ENCODE measurements around the gene PUM2.
"Not testable (repeated sequence)": the region's sequence is repeated elsewhere in the genome, so short reads cannot be mapped to it uniquely, and the experiment has no call there.

PUM2 gene

DNA sequence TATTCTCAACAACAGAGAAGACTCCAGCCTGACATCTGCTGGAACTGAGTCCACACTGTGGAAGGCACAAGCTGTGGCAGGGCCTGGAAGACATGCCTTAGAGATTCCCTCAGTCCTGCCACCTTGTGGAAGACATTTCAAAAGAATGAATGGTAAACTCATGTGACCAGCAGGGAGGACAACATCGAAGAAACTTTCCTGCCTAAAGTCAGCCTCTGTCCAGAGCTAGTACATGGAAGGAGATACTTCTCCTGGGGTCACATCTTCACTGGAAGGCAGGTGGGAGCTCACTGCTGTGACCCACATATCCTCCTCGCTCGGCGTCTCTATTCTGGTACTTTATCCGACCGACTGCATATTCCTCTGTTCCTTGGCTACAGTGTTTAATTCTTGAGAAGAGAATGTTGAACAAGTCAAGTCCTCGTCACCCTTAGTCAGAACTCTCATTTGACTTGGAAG, 59.5 kb downstream of the PUM2 start:
- DNase-seq (ENCODE audit: low read depth, low spot score): no peak

DNA sequence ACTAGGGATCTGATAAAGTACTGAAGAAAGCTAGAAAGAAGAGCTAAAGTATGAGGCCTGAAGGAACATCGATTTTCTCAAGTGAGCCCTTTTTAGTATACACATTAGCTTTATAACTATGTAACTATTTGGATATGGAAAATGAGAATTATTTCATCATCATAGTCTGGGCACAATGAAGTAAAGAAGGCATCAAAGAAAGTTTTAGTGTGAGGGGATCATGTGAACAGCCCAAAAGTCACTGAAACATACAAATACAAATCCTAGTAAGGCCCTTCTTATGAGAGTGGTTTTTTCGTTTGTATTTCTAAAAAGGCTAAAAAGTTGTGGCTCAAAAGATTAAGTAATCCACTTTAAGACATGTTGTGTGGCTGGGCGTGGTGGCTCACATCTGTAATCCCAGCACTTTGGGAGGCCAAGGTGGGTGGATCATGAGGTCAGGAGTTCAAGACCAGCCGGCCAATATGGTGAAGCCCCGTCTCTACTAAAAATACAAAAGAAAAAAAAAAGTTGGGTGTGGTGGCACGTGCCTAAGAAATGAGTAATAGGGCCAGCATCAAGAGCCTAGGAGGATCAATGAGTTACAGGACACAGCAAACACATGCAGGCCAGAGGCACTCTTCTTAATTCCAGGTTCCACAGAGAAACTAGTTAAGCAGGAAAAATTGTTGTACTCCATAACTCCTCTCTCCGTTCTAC, 61.9 kb downstream of the PUM2 start:
- no peak for DNase-seq (ENCODE audit: low read depth, low spot score)

DNA sequence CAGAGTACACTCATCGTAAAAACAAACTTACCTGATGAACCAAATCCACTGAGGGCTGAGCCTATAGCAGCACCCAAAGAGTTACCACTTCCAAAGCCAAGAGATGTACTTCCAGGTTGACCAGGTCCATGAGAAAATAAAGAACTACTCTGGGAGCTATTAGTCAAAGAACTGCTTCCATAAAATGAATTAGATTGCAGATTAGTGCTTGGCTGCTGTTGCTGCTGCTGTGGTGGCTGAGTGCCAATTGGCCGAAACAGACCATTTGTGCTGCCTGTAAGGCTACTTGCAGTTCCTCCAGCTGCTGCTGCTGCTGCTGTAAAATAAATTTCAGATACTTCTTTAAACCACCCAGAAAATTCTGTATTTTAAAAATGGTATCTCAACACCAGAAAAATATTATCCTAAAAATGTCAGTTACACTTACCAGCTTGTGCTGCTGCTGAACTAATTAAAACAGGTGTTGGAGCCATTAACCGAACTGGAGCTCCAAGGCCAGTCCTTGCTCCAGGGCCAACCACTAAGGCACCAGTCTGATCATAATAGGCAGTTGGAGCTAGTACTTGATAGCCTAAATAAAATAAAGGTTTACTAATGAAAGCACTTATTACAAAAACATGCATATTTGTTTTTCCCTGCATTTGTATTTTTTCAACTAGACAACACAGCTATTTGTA, 67.6 kb downstream of the PUM2 start:
- DNase-seq (ENCODE audit: low read depth, low spot score): no peak

DNA sequence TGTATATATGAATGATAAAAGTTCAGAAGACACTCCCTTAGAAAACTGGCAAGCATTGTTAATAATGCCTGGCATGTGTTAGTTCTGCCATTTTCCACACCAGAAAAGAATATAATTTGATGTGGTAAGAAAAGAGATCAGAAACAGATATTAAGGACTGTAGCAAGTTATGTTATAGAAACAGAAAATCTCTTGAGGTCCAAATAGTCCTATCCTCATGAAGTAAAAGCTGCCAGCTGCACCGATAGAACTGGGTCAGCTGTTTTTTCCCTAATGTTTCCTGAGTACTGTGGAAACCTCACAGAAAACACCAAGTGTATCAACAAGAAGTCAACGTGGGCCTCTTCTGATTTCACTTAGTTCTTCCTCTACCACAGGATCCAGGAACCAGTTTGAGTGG, 68.8 kb downstream of the PUM2 start:
- no peak for DNase-seq (ENCODE audit: low read depth, low spot score)

DNA sequence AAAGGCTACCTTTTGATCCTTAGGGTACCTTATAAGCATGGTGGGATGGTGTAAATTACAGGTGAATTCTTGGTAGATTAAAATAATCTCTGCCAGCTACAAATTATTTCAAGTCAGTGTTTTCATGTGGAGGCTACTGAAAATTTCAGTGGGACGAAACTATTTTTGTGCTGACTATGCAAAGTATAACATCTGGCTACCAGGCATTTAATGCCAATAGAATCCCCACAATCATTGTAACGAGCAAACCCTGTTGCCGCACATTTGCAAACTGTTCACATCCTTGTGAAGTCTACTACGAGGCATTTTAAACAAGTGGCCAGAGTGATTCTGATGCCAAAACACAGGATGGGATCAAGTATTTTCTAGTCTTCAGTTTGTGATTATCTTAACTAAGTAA, 77.6 kb downstream of the PUM2 start:
- DNase-seq (ENCODE audit: low read depth, low spot score): no peak

DNA sequence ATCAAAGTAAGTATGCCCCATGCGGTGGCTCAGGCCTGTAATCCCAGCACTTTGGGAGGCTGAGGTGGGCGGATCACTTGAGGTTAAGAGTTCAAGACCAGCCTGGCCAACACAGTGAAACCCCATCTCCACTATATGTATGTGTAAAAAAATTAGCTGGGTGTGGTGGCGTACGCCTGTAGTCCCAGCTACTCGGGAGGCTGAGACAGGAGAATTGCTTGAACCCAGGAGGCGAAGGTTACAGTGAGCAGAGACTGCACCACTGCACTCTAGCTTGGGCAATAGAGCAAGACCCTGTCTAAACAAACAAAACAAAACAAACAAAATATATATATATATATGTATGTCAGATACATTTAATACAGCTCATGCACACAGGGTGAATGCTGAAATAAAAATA, 82.3 kb downstream of the PUM2 start:
- not testable (repeated sequence) for DNase-seq (ENCODE audit: low read depth, low spot score)

DNA sequence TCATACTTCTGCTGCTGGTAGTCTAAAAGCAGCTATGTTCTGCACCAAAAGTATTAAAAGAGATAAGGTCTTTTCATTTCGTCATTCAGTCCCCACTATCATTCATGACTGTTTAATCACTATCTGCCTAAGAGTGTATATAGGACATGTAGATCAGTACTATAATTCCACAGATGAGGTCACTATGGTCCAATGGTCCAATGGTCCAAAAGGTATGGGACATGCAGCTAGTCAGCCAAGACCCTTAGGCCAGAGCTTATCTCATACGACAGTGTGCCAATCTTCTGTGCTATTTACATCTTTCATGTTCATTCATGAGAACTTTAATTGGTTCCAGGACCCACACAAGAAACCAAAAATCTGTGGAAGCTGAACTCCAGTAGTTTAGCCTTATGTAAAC, 83.1 kb downstream of the PUM2 start:
- no peak for DNase-seq (ENCODE audit: low read depth, low spot score)

DNA sequence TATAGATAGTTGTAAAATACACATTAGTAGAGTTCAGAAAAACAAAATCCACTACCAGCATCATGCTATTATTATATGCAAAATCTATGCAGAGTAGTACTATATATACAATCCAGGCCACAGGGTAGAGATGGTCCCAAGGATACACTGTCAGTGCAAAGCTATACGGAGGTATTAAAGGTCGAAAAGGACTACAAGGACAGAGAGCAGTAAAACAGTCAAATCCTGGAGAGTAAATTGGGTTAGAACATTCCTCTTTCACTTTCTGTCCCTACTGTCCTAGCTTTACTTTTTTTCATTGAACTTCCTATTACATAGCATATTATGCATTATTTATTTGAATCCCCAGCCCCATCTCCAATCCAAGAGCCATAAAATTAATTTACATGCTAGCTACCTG, 86.0 kb downstream of the PUM2 start:
- no peak for DNase-seq (ENCODE audit: low read depth, low spot score)

DNA sequence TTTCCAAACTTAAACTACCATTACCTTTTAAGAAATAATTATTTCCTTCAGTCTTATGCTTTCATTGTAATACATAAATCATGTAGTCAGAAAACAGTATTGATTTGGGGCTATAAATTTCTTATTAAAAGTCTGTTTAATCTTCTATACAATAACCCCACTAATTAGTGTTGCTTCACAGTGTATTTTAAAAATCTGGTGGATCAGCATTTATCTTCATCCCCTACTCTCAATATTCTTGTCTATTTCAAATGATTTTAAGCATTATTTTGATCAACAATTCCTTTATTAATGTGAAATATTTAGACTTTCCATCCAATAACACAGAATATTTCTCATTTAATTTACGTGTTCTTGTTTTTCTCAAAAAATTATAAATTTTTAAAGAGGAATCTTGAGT, 93.2 kb downstream of the PUM2 start:
- no peak for DNase-seq (ENCODE audit: low read depth, low spot score)

DNA sequence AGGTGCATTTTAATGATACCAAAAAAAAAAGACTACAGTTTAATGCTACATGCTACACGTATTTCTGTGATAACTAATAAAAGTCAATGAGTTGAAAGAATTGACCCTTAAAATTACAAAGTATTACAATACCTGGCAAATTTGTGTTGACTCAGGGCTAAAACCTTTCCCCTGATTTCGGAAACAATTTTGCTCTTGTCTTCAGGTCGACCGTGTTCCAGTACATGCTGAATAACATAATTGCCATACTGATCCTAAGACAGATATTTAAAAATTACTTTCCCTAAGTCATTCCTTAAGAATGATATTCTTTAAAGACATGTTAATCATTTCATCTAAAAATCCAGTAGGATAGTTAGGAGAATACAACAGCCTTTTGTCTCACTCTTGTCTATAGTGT, 95.9 kb downstream of the PUM2 start:
- no peak for DNase-seq (ENCODE audit: low read depth, low spot score)

DNA sequence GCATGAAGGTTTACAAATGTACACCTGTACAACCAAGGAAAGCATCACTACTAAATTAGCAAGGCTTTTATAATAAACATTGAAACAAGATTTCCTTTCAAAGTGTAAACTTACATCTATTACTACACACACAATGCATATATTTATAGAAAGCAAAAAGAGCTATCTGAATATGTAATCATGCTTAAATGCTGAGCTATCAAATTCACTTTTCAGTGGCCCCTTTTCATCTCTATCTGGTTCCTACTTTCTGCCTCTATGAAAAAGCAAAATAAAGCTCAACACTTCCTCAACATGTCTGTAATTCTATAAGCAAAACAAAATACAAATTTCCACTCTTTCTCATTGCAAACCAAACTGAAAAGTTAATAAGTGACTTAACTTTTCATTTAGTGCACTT, 100.2 kb downstream of the PUM2 start:
- DNase-seq (ENCODE audit: low read depth, low spot score): no peak

DNA sequence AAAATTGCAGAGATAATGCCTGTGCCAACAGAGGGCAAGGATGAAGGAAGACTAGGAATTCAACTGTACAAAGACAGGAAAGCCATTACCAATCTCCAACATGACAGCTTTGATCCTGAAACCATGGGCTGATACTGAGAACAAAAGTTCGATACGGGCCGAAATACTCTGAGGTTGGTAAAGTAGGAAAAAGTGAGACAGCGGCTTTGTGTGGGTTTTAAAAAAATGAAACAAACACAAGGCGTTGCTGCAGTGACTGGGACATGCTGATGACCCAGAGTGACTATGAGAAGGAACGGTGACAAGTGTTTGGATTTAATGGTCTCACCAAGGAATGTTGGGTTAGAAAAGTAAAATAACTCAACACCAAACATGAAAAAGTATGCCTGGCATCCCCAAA, 101.5 kb downstream of the PUM2 start:
- no peak for DNase-seq (ENCODE audit: low read depth, low spot score)

DNA sequence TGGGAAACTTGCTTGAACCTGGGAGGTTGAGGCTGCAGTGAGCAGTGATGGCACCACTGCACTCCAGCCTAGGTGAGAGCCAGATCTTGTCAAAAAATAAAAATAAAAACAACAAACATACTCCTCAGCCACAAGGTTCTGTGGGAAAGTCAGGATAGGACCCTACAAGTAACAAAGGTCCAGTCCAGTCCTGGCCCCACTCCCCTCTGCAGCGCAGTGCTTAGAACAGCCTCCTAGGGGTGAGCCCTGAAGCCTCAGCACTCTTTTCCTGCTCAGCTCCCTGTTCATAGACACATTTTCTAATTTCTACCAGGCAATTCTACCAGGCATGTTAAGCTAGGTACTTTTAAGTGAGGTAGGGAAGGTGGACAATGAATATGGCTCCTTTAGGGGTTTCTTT, 103.6 kb downstream of the PUM2 start:
- no peak for DNase-seq (ENCODE audit: low read depth, low spot score)

DNA sequence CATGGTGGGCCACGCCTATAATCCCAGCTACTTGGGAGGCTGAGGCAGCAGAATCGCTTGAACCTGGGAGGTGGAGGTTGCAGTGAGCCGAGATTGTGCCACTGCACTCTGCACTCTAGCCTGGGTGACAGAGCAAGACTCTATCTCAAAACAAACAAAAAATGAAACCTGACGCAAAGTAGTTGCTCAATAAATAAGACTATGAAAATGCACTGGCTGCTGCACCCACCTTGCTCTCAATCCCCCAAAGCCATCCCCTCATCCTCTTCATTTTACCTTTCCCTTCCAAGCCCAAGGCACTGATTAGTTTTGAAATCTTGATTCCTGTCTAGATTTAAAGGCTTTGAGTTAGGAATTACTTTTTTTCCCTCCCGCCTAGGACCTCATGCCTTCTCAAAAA, 107.0 kb downstream of the PUM2 start:
- not testable (repeated sequence) for DNase-seq (ENCODE audit: low read depth, low spot score)

DNA sequence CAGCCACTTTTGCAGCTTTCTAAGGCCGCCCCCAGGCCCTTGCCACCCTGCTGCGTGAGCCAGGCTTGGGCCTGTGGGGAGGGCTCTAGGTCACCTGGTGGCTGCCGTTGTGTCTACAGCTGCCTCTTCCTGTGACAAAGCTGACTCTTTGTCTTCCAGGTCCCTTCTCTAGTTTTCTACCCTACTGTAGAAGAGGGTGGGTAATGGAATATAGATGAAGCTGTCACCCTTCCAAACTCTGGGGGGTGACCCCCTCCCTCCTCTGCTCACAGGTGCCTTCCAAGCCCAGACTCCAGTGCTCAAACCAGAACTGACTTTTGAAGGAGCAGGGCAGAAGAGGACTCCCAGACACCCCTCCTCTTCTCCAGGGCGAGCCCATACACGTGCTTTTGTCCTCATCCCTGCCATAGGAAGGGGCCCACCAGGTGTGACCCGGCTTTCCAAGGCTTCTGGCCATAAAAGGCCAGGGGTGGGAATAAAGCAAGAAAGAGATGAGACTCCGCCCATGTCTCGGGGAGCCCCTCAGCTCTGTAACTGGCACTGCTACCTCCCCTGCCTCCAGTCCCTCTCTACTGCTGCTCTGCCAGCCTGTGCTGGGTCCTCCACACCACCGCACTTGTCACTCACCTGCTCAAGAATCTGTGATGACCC, 107.8 kb downstream of the PUM2 start:
- no peak for DNase-seq (ENCODE audit: low read depth, low spot score)

DNA sequence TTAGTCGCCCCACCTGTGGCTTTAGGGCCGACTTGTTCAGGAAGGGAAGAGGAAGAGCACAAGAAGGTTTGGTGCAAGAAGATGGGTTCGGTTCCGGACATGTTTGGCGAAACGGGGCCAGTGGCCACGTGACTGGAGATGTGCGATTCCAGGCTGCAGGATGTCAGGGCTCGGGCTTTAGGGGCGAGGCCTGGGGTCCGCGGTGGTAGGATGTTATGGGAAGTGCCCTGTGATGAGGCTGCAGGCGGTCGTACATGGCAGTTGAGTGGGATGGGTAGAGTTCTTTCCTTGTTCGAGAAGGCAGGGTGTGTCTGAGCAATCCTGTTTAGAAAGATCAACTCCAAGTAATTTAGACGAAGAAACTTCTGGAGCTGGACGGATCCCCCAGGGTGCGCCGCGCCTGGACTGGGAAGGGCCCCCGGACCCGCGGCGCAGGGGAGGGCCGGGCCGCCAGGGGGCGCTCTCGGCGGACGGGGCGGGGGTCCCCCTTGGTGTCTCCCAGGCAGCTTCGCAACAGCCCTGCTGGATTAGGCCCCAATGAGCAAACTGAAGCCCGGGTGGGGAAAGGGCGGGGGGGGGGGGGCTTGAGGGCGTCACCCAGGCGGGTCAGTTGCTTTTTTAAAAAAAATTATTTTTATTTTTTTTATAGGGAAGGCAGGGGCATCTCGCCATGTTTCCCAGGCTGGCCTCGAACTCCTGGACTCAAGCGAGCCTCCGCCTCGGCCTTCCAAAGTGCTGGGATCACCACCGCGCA, 108.5 kb downstream of the PUM2 start:
- DNase-seq (ENCODE audit: low read depth, low spot score): no peak

DNA sequence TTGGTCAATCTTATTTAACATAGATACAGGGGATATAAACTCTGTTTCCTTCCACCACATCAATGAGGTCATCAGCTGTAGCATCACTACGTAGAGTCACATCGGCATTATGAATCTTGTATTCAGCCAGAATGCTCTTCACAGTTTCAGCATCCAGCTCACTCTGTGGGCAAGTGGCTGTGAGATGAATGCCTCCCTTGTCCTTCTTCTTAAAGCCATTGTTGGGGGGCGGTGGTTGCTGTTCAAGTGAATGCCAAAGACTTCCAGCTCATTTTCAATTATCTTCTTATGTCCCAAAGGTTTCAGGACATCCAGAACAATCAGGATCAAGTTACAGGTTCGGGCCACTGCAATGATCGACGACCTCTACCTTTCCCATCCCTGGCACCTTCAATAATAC, 110.4 kb downstream of the PUM2 start:
- DNase-seq (ENCODE audit: low read depth, low spot score): not testable (repeated sequence)

DNA sequence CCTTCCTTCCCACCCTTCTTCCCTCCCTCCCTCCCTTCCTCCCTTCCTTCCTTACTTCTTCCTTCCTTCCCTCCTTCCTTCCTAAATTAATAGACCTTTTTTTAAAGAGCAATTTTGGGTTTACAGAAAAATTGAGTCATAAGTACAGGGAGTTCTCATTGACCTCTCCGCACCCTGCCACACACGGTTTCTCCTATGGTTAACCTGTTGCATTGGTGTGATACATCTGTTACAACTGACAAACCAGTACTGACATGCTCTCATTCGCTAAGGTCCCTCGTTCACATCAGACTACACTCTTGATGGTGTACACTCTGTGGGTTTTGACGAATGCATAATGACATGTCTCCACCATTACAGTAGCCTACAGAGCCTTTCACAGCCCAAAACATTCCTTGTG, 114.1 kb downstream of the PUM2 start:
- no peak for DNase-seq (ENCODE audit: low read depth, low spot score)

DNA sequence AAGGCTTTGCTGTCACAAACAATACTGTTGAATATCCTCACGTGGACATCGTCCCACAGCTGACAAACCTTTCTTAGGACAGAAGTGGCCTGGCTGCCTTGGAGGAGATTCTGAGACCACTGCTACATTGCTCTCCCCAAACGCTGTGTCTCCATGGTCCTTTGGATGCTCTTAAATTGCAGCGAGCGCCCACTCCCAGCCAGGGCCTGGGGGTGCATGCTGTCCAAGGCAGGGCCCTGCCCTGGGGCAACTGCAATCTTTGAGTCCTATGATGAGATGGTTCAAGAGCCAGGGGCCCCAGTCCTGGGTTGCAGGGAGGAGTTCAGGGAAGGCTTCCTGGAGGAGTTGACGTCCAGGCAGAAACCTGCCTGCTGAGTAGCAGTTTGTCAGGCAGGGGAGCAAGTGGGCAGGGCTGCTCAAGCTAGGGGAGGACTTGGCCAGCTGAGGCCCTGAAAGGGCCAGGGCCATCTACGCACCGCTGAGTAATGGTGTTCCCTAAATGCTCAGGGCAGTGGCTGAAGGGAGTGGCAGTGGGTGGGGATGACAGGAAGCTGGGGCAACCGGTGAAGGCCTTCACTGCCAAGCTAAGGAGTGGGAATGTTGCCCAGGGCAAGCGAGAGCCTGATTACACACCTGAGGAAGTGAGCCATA, 114.9 kb downstream of the PUM2 start:
- DNase-seq (ENCODE audit: low read depth, low spot score): no peak

DNA sequence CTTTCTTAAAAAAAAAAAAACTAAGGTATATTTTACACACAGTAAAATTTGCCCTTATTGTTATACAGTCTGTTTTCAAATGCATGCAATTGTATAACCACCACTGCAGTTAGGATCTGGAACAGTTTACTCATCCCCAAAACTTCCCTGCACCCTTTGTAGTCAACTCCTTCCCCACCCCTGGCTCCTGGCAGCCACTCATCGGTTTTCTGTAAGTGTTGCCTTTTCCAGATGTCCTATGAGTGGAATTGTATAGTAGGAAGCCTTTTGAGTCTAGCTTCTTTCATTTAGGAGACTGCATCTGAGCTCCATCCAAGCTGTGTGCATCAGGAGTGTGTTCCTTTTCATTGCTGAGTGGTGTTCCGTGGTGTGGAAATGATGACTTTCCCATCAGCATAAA, 116.0 kb downstream of the PUM2 start:
- not testable (repeated sequence) for DNase-seq (ENCODE audit: low read depth, low spot score)

DNA sequence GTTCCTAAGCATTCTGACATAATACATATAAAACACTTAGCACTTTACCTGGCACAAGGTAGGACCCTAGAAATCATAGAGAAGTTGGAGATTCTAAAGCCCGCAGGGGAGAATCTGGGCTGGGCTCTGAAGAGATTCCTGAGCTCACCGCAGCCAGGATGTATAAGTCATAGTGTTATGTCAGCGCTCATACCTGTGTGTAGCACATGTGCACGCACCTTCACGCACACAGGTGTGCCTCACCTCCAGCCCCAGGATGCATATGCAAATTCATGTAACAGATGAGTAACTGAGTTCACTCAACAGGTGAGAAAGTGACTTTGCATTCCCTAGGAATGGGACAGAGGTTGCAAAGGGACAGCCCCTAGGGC, 117.8 kb downstream of the PUM2 start:
- DNase-seq (ENCODE audit: low read depth, low spot score): no peak

DNA sequence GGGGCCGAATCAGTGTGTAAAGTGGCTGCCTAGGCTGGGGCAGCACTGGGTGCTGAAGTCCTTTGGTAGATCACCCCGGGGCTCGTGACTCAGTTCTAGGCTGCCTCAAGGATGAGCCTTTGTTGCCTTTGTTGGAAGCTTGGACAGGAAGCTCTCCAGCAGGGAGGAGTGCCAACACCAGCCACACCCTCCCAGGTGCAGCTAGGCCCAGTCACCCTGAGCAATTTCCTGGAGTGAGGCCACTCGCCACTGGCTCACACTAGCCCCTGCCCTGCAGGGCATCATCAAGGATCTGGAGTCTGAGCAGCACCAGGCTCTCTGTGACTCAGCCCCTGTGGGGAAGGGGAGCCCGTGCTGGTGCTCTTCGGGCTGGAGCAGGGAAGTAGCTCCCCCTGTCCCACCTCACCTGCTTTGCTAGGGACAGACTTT, 119.0 kb downstream of the PUM2 start:
- no peak for DNase-seq (ENCODE audit: low read depth, low spot score)
